Epithelial cell of proximal tubule (primary cell): ENCODE data around the gene NEK5. TPM values are rescaled to one million over a fixed set of nuclear protein-coding genes. Genes with fewer than 3 reads are reported as not detected.

Source experiments
- DNase-seq: peaks from one replicate; pipeline ENCODE4 v3.0.0-alpha.2; 2011; ENCODE audit warnings: low read depth
- H3K4me3 ChIP-seq: 2 replicates; pipeline ENCODE4 v1.5.1; 2011; ENCODE audit warnings: low read depth, mild to moderate bottlenecking, low read length
- CTCF ChIP-seq: conservative IDR thresholded peaks from 2 replicates; pipeline ENCODE4 v1.5.1; 2012; ENCODE audit warnings: low read depth, mild to moderate bottlenecking, low read length
- total RNA-seq: library from RNA; depleted of rRNA; stranded (reverse); fragments of >200 nt; gene quantifications from 2 replicates; pipeline ENCODE4 v1.2.3, GENCODE V29; 2015

Gene NEK5
- total RNA-seq, 1 donor from 2014 or later = not detected

DNA sequence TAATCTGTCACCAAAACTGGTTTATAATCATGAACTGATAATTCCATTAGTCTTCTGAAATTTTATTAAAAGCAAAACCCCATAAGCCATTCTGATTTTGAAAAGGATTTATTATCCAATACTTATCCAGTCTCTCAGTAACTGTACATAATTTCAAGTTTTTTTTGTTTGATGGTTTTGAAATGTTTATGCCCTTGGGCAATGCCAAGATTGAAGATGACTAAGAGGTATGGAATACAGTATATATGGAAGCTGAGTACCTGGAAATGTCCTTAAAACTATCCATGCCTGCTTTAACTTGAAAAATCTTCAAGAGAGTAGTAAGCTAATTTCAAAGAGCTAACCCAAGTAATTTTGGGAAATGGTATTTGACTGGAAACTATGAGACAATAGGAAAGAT, 1.8 kb upstream of the NEK5 start:
- DNase-seq = no peak

GRCh38 chr13:52127783-52128702, 830 bp downstream of the NEK5 start:
- TF ChIP-seq CTCF = peak; percentile 91
- peak; percentile 43 for DNase-seq
- H3K4me3 ChIP-seq = peak overlapping the region; percentile 70

More for the DNA sequence above, 1.8 kb upstream of the NEK5 start:
- H3K4me3 ChIP-seq = no peak overlapping the region
- TF ChIP-seq CTCF = no peak

GRCh38 chr13:52127378-52127777, 1.5 kb downstream of the NEK5 start:
- DNase-seq = no peak
- no peak for TF ChIP-seq CTCF
- no peak overlapping the region for H3K4me3 ChIP-seq

DNA sequence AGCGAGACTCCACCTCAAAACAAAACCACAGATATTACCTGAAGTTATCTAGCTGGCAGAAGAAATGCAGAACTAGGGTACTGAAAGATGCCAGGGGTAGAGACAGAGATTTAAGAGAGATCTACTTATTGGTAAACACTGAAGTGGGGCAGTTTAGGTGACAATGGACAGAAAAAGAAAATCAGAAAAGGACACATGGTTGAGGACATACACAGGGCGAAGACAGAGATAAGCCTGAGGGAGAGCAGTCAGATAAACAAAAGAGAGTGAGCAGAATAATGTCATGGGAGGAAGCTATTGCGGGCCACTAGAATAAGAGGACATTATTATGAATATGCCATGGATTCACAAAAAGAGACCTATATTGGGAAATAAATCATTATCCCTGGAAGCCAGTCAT, 3.3 kb downstream of the NEK5 start:
- no peak for TF ChIP-seq CTCF
- no peak overlapping the region for H3K4me3 ChIP-seq

DNA sequence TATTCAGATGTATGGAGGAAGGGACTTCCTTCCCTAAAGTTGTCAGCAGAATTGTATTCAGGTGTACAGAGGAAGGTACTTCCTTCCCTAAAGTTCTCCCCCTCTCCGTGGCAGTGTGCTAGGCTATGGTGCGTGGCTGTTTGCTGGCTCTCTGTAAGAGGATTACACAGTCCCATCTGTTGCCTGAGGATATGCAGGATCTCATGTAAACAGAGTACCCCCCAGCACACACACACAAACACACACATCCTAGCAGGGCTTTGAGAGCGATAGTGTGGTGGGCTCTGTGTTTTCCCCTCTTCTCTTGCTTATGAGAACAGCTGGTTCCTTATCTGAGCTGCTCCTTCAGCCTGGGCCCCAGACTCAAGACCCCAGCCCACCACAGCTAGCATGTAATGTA, 10.3 kb downstream of the NEK5 start:
- no peak for DNase-seq
- H3K4me3 ChIP-seq = no peak overlapping the region
- TF ChIP-seq CTCF = no peak

More for the DNA sequence above, 3.3 kb downstream of the NEK5 start:
- DNase-seq = no peak

DNA sequence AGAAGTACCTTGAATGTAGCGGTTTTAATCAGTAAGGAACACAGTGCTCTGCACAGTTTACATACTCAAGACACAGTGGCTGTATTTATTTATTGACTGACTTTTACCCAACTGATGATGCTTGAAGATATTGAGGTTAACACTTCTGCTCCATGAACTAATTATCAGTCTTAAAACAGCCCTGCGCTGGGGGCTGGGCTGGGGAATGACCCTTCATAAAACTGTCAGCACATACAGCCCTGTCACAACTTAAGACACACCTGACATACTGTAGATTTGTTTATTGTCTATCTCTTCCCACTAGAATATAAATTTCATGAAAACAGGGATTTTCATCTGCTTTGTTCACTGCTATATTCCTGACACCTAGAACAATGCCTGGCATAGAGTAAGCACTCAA, 10.8 kb downstream of the NEK5 start:
- H3K4me3 ChIP-seq = no peak overlapping the region
- no peak for DNase-seq
- TF ChIP-seq CTCF = no peak

DNA sequence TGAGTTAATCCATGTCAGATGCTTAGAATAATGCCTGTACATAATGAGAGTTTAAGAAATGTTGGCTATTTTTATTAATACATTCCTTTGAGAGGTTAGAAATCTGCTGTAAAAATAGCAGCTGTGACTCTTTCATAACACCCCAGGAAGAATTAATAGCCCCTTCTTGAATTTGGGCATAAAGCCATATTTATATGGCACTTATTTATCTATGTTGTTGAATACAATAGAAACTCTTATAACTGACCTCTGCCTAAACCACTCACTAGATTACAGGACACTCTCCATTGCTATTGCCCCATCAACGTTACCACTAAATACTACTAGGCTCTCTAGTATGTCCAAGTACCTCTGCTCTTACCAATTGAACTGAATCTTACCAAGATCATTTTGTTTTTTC, 16.3 kb downstream of the NEK5 start:
- no peak for TF ChIP-seq CTCF
- no peak for DNase-seq
- H3K4me3 ChIP-seq = no peak overlapping the region
